ENCODE data around the gene ZNF784. TPM values are rescaled to one million over a fixed set of nuclear protein-coding genes. Genes with fewer than 3 reads are reported as not detected.
A peak's percentile ranks its signal among the peaks of the same experiment; 100 is the strongest.

ZNF784 gene
- polyA plus RNA-seq (2013): 8.4 TPM

- WGBS (ENCODE audit: insufficient coverage): under 1% methylated on average over 28 of the region's 56 CpGs
- H3K36me3 ChIP-seq (ENCODE audit: control insufficient read depth in 4 of 4, insufficient read depth in 4 of 4, low read length in 3 of 4): peaks cover 0 to 11% (median 4%) of the 10 kb centered on the region in 4 experiments
- H3K4me1 ChIP-seq (ENCODE audit: control extremely low read depth in 1 of 4, control insufficient read depth in 4 of 4, insufficient read depth in 4 of 4, low read length in 3 of 4): peaks cover 2 to 29% (median 21%) of the 10 kb centered on the region in 4 experiments
- POLR2A ChIA-PET: interaction anchor here (0.6 to 0.7 kb wide), 2 partner anchors 25 to 58 kb away, joined by 4 to 5 read pairs; partner anchors contain the start of gene FIZ1
- H3K9me3 ChIP-seq (ENCODE audit: control extremely low read depth in 1 of 5, control insufficient read depth in 4 of 5, insufficient read depth in 2 of 5, low read depth in 1 of 5, low read length in 4 of 5): no peaks in the 10 kb centered on the region
- peak; percentile 91 to 94 (median 93) for DNase-seq
- CTCF ChIA-PET: interaction anchor here (0.6 to 7.5 kb wide), 5 partner anchors 11 to 47 kb away, joined by 3 to 53 read pairs (median 3); partner anchors contain the start of gene ZNF865
- H3K4me3 ChIP-seq (ENCODE audit: control insufficient read depth in 1 of 7, extremely low read depth in 1 of 7, insufficient read depth in 4 of 7, low read depth in 2 of 7, low read length in 6 of 7): peak within 1 kb of the TSS; percentile 46 to 88 (median 72)
- H3K27me3 ChIP-seq (replicated peaks in 2 of 5; ENCODE audit: control insufficient read depth in 4 of 5, insufficient read depth in 5 of 5, low read length in 4 of 5): no peaks in the 10 kb centered on the region
- H3K27ac ChIP-seq (ENCODE audit: insufficient read depth in 1 of 2, low read depth in 1 of 2, low read length in 2 of 2, poor library complexity in 1 of 2, severe bottlenecking in 2 of 2): peak within 1 kb of the TSS; percentile 77 to 92
These were observed at the start of gene ZNF784 for GRCh38 chr19:55624109-55625003. ZNF784 (minus strand) TSS chr19:55624566; CDS start chr19:55624561, 5 bp downstream.

- peak overlapping the region in 1 of 2 experiments; percentile 96 for H3K27ac ChIP-seq (ENCODE audit: insufficient read depth in 1 of 2, low read depth in 1 of 2, low read length in 2 of 2, poor library complexity in 1 of 2, severe bottlenecking in 2 of 2)
- no peak for DNase-seq
- no peaks in the 10 kb centered on the region for H3K27me3 ChIP-seq (replicated peaks in 2 of 5; ENCODE audit: control insufficient read depth in 4 of 5, insufficient read depth in 5 of 5, low read length in 4 of 5)
- ChIA-PET POLR2A (no interaction called here), CTCF (interaction anchor here (0.9 to 1.9 kb wide), 3 partner anchors 9 to 27 kb away, joined by 3 to 5 read pairs (median 4); no protein-coding TSS in a partner anchor)
- H3K9me3 ChIP-seq (ENCODE audit: control extremely low read depth in 1 of 5, control insufficient read depth in 4 of 5, insufficient read depth in 2 of 5, low read depth in 1 of 5, low read length in 4 of 5): no peaks in the 10 kb centered on the region
- peaks cover 9 to 43% (median 37%) of the 10 kb centered on the region in 4 experiments for H3K4me1 ChIP-seq (ENCODE audit: control extremely low read depth in 1 of 4, control insufficient read depth in 4 of 4, insufficient read depth in 4 of 4, low read length in 3 of 4)
- no peak overlapping the region for H3K4me3 ChIP-seq (ENCODE audit: control insufficient read depth in 1 of 7, extremely low read depth in 1 of 7, insufficient read depth in 4 of 7, low read depth in 2 of 7, low read length in 6 of 7)
- 100% methylated on average over 3 of the region's 15 CpGs for WGBS (ENCODE audit: insufficient coverage)
- peaks cover 9 to 60% (median 29%) of the 10 kb centered on the region in 4 experiments for H3K36me3 ChIP-seq (ENCODE audit: control insufficient read depth in 4 of 4, insufficient read depth in 4 of 4, low read length in 3 of 4)
These were observed 49.5 kb upstream of the ZNF784 start for GRCh38 chr19:55673889-55674288.

- POLR2A ChIA-PET: no interaction called here
These were observed 49.1 kb upstream of the ZNF784 start for GRCh38 chr19:55673465-55673864.

GRCh38 chr19:55672418-55672817 lies 48.1 kb upstream of the ZNF784 start:
- no peak for DNase-seq
- ChIA-PET CTCF (interaction anchor here (1.2 to 3.0 kb wide), 3 partner anchors 15 to 47 kb away, joined by 3 to 20 read pairs (median 18); no protein-coding TSS in a partner anchor), POLR2A (interaction anchor here (0.7 kb wide), 2 partner anchors 10 to 1499 kb away, joined by 3 to 6 read pairs; no protein-coding TSS in a partner anchor)
- Histone ChIP-seq H3K27ac (ENCODE audit: insufficient read depth in 1 of 2, low read depth in 1 of 2, low read length in 2 of 2, poor library complexity in 1 of 2, severe bottlenecking in 2 of 2) (no peak overlapping the region), H3K27me3 (replicated peaks in 2 of 5; ENCODE audit: control insufficient read depth in 4 of 5, insufficient read depth in 5 of 5, low read length in 4 of 5) (no peaks in the 10 kb centered on the region), H3K4me3 (ENCODE audit: control insufficient read depth in 1 of 7, extremely low read depth in 1 of 7, insufficient read depth in 4 of 7, low read depth in 2 of 7, low read length in 6 of 7) (no peak overlapping the region), H3K9me3 (ENCODE audit: control extremely low read depth in 1 of 5, control insufficient read depth in 4 of 5, insufficient read depth in 2 of 5, low read depth in 1 of 5, low read length in 4 of 5) (no peaks in the 10 kb centered on the region), H3K36me3 (ENCODE audit: control insufficient read depth in 4 of 4, insufficient read depth in 4 of 4, low read length in 3 of 4) (peaks cover 9 to 62% (median 33%) of the 10 kb centered on the region in 4 experiments), H3K4me1 (ENCODE audit: control extremely low read depth in 1 of 4, control insufficient read depth in 4 of 4, insufficient read depth in 4 of 4, low read length in 3 of 4) (peaks cover 9 to 32% (median 26%) of the 10 kb centered on the region in 4 experiments)
- WGBS (ENCODE audit: insufficient coverage): 93% methylated on average over 2 of the region's 5 CpGs

More at GRCh38 chr19:55673465-55673864, 49.1 kb upstream of the ZNF784 start:
- Histone ChIP-seq H3K36me3 (ENCODE audit: control insufficient read depth in 4 of 4, insufficient read depth in 4 of 4, low read length in 3 of 4) (peaks cover 9 to 60% (median 28%) of the 10 kb centered on the region in 4 experiments), H3K27me3 (replicated peaks in 2 of 5; ENCODE audit: control insufficient read depth in 4 of 5, insufficient read depth in 5 of 5, low read length in 4 of 5) (no peaks in the 10 kb centered on the region), H3K4me3 (ENCODE audit: control insufficient read depth in 1 of 7, extremely low read depth in 1 of 7, insufficient read depth in 4 of 7, low read depth in 2 of 7, low read length in 6 of 7) (no peak overlapping the region), H3K27ac (ENCODE audit: insufficient read depth in 1 of 2, low read depth in 1 of 2, low read length in 2 of 2, poor library complexity in 1 of 2, severe bottlenecking in 2 of 2) (peak overlapping the region in 1 of 2 experiments; percentile 71), H3K9me3 (ENCODE audit: control extremely low read depth in 1 of 5, control insufficient read depth in 4 of 5, insufficient read depth in 2 of 5, low read depth in 1 of 5, low read length in 4 of 5) (no peaks in the 10 kb centered on the region), H3K4me1 (ENCODE audit: control extremely low read depth in 1 of 4, control insufficient read depth in 4 of 4, insufficient read depth in 4 of 4, low read length in 3 of 4) (peaks cover 9 to 43% (median 36%) of the 10 kb centered on the region in 4 experiments)
- DNase-seq: no peak
- 100% methylated on average over 1 of the region's 9 CpGs for WGBS (ENCODE audit: insufficient coverage)
- CTCF ChIA-PET: interaction anchor here (0.7 to 1.9 kb wide), 4 partner anchors 9 to 40 kb away, joined by 3 to 5 read pairs (median 4); no protein-coding TSS in a partner anchor

- no peaks in the 10 kb centered on the region for H3K9me3 ChIP-seq (ENCODE audit: control extremely low read depth in 1 of 5, control insufficient read depth in 4 of 5, insufficient read depth in 2 of 5, low read depth in 1 of 5, low read length in 4 of 5)
- ChIA-PET CTCF (interaction anchor here (1.0 to 3.0 kb wide), 6 partner anchors 11 to 46 kb away, joined by 3 to 20 read pairs (median 4); partner anchors contain the start of gene ZNF581), POLR2A (interaction anchor here (0.9 kb wide), 1 partner anchor 14 kb away, joined by 3 read pairs; no protein-coding TSS in a partner anchor)
- H3K4me1 ChIP-seq (ENCODE audit: control extremely low read depth in 1 of 4, control insufficient read depth in 4 of 4, insufficient read depth in 4 of 4, low read length in 3 of 4): peaks cover 2 to 18% (median 12%) of the 10 kb centered on the region in 4 experiments
- no peaks in the 10 kb centered on the region for H3K27me3 ChIP-seq (replicated peaks in 2 of 5; ENCODE audit: control insufficient read depth in 4 of 5, insufficient read depth in 5 of 5, low read length in 4 of 5)
- no peak overlapping the region for H3K4me3 ChIP-seq (ENCODE audit: control insufficient read depth in 1 of 7, extremely low read depth in 1 of 7, insufficient read depth in 4 of 7, low read depth in 2 of 7, low read length in 6 of 7)
- WGBS (ENCODE audit: insufficient coverage): 93% methylated on average over 2 of the region's 2 CpGs
- peaks cover 9 to 70% (median 45%) of the 10 kb centered on the region in 4 experiments for H3K36me3 ChIP-seq (ENCODE audit: control insufficient read depth in 4 of 4, insufficient read depth in 4 of 4, low read length in 3 of 4)
- H3K27ac ChIP-seq (ENCODE audit: insufficient read depth in 1 of 2, low read depth in 1 of 2, low read length in 2 of 2, poor library complexity in 1 of 2, severe bottlenecking in 2 of 2): no peak overlapping the region
- no peak for DNase-seq
These were observed 46.6 kb upstream of the ZNF784 start for GRCh38 chr19:55671054-55671378.

- Histone ChIP-seq H3K27me3 (replicated peaks in 2 of 5; ENCODE audit: control insufficient read depth in 4 of 5, insufficient read depth in 5 of 5, low read length in 4 of 5) (no peaks in the 10 kb centered on the region), H3K4me3 (ENCODE audit: control insufficient read depth in 1 of 7, extremely low read depth in 1 of 7, insufficient read depth in 4 of 7, low read depth in 2 of 7, low read length in 6 of 7) (no peak overlapping the region), H3K27ac (ENCODE audit: insufficient read depth in 1 of 2, low read depth in 1 of 2, low read length in 2 of 2, poor library complexity in 1 of 2, severe bottlenecking in 2 of 2) (no peak overlapping the region), H3K9me3 (ENCODE audit: control extremely low read depth in 1 of 5, control insufficient read depth in 4 of 5, insufficient read depth in 2 of 5, low read depth in 1 of 5, low read length in 4 of 5) (no peaks in the 10 kb centered on the region), H3K36me3 (ENCODE audit: control insufficient read depth in 4 of 4, insufficient read depth in 4 of 4, low read length in 3 of 4) (peaks cover 9 to 74% (median 47%) of the 10 kb centered on the region in 4 experiments), H3K4me1 (ENCODE audit: control extremely low read depth in 1 of 4, control insufficient read depth in 4 of 4, insufficient read depth in 4 of 4, low read length in 3 of 4) (peaks cover 0 to 13% (median 7%) of the 10 kb centered on the region in 4 experiments)
- 95% methylated on average over 23 of the region's 23 CpGs for WGBS (ENCODE audit: insufficient coverage)
- ChIA-PET CTCF (interaction anchor here (1.2 to 3.0 kb wide), 5 partner anchors 13 to 40 kb away, joined by 3 to 20 read pairs (median 4); partner anchors contain the start of gene ZNF581), POLR2A (no interaction called here)
- DNase-seq: no peak
These were observed 46.1 kb upstream of the ZNF784 start for GRCh38 chr19:55670280-55671053.
